Activated CD4-positive, alpha-beta T cell treated with anti-CD3 and anti-CD28 coated beads, Interleukin-2, Interleukin-6, amounts not matched to agents 100 ng/mL and 50 ng/mL, durations not matched to agents 16 hours and 8 hours (primary cell): Measurements from ENCODE around the gene SAP30BP.

ENCODE experiments used
- DNase-seq: peaks from one replicate; pipeline ENCODE4 v3.0.0-alpha.2; 2020

The SAP30BP gene

DNA sequence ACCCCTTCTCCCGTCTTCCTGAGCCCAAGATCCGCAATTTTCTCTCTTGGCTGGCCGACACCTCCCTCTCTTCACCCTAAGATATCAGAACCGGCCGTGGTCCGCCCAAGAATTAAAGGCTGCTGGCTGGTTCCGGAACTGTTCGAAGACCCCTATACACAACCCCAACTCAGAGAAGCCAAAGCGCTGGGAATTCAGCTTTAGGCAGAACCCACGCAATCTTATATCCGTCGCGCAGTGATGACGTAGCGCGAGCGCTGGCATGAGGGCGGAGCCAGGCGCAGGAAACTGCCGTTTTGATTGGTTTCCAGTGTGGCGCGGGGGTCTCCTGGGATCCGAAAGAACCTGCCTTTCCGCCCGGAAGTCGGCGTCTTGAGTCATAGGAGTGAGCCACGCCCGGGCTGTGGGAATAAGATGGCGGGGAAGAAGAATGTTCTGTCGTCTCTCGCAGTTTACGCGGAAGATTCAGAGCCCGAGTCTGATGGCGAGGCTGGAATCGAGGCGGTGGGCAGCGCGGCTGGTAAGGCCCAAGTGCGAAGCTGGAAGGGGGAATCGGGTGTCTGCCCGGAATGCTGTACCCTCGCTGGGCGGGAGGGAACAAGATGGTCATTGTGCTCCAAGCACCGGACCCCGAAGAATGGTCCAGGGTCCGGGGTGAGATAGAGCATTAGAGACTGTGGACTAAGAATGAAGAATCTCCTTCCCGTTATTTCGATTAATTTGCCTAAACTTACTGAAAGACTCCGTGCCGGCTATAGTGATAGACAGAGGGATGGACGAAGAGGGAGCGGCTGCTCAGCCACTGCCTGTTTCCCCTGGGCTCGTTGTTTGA, at the start of gene SAP30BP, which contains the start of gene RECQL5:
SAP30BP (plus strand) TSS at position 380 of the 832 bp plus-strand sequence; CDS start at position 415, 35 bp downstream.
RECQL5 (minus strand) TSS at position 196 of the 832 bp plus-strand sequence. CDS start 597 bp downstream, outside the sequence.
- peak; percentile 98 for DNase-seq

DNA sequence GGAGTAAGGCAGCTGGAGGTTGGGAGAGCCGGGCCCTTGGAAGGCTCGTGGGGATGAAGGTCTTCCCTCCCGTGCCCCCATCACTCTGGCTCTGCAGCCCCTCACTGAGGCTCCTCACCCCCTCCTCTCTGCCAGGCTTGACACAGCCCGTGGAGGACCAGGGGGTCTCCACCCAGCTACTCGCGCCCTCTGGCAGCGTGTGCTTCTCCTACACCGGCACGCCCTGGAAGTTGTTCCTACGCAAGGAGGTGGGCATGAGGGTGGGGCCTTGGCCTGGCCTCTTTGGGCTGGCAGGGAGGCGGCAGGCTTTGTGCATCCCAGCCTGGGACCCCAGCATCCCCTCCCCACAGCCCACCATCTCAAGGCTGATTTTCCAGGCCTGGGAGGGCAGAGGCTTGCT, 49.5 kb upstream of the SAP30BP start:
- no peak for DNase-seq

DNA sequence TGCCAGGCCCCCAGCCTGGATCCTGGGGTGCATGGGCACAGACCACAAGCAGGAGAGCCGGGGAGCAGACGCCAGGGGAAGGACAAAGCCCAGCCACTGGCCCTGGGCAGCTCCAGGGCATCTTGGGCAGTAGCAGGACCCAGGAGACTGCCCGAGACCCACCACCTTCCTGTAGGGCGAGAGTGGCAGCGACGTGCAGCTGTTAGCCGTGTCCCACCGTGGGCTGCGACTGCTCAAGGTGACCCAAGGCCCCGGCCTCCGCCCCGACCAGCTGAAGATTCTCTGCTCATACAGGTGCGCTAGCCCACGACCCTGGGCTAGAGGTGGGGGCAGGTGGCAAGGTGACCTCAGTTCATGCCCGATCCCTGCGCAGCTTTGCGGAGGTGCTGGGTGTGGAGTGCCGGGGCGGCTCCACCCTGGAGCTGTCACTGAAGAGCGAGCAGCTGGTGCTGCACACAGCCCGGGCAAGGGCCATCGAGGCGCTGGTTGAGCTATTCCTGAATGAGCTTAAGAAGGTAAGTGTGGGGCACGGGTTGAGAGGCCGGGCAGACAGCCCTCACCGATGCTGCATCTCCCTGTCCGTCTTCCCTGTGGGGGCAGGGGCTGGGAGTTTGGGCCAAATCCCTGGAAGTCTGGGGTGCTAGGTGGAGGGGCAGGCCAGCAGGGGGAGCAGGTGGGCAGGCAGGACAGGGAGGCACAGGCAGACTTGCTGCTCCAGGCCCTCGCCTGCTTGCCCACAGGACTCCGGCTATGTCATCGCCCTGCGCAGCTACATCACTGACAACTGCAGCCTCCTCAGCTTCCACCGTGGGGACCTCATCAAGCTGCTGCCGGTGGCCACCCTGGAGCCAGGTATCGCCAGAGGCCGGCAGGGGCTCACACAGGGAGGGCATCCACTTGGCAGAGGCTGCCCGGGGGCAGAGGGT, 47.4 kb upstream of the SAP30BP start:
- peak; percentile 16 for DNase-seq

DNA sequence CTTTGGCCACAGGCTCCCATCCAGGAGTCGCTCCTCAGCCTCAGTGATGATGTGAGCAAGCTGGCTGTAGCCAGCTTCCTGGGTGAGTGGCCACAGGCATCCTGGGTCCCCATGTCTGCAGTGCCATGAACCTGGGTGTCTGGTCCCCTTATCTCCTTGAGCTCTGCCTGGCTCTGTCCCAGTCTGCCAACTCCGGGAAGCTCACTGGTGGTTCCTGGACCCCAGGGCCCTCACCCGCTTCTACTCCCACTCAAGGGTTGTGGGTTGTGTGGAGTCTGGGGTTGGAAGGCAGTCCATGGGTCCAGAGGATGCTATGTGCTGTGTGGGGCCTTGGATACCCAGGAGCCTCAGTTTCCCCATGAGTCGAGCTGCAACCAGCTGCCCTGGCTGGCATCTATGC, 45.6 kb upstream of the SAP30BP start:
- DNase-seq = no peak

DNA sequence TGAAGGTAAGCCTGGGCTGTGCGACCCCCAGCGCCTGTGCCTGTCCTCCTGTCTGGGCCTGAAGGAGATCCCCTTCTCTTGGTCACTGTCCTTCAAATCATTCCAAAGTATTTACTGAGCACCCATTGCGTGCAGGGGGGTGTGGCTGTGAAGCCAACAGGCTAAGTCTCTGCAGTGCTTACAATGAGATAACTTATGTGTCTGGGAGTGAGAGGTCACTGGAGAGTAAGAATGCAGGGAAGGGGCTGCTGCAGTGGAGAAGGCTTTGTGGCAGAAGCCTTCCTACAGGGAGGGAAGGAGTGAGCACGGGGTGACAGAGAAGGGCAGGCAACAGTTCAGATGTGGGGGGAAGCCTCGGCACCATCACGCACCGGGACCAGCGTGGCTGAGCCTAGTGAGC, 45.1 kb upstream of the SAP30BP start:
- no peak for DNase-seq

GRCh38 chr17:75622771-75623273, 44.3 kb upstream of the SAP30BP start:
- DNase-seq = no peak

- no peak for DNase-seq
Observed at GRCh38 chr17:75623386-75623785, 43.8 kb upstream of the SAP30BP start.

DNA sequence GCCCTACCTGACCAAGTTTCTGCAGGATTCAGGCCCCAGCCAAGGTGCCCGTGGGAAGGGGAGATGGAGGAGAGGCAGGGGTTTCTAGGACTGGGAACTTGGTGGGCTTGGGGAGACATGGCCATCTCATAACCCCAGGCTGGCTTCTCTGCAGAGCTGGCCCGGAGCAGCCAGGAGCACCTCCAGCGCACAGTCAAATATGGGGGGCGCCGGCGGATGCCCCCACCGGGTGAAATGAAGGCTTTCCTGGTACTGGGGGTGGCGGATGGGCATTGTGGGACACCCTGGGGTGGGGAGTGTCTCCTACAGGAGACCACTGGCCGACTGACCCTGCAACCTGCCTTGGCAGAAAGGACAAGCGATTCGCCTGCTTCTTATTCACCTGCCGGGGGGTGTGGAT, 43.1 kb upstream of the SAP30BP start:
- no peak for DNase-seq

GRCh38 chr17:75624714-75625345, 42.3 kb upstream of the SAP30BP start:
- no peak for DNase-seq

DNA sequence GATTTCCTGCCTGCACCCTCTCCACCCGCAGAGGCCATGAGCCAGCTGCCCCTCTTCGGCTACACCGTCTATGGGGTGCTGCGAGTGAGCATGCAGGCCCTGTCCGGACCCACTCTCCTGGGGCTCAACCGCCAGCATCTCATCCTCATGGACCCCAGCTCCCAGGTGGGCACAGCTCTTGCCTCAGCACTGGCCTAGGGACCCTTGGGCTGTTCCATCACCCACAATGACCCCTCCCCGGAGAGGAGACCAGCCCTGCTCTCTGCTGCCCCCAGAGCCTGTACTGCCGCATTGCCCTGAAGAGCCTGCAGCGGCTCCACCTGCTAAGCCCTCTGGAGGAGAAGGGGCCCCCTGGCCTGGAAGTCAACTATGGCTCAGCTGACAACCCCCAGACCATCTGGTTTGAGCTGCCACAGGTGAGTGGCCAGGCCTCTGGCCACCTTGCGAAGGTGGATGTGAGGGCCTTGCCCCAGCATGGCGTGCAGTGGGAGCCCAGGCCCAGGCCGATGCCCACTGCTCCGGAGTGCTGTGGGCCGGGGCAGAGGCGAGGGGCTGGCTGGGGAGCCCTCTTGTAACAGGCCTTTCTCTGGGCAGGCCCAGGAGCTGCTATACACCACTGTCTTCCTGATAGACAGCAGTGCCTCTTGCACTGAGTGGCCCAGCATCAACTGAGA, 41.2 kb upstream of the SAP30BP start:
- DNase-seq = peak; percentile 23

- DNase-seq = no peak
Observed at GRCh38 chr17:75626496-75627038, 40.6 kb upstream of the SAP30BP start.

DNA sequence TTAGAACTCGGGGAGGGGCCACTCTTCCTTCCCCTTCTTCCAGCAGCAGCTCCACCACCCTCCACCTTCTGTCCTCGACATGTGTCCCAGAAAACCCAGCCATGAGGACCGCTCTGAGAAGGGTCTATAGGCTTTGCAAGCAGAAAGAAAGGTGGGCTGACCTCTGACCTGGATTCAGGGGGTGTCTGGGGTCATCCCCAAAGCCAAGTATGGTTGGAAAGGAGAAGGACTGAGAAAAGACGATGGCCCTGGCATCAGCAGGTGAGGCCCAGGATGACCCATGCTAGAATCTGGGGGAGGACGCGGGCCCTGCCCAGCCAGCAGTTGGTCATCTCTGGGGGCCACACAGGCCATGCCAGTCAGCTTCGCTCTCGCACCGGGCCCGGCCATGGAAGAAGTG, 40.0 kb upstream of the SAP30BP start:
- DNase-seq = no peak

DNA sequence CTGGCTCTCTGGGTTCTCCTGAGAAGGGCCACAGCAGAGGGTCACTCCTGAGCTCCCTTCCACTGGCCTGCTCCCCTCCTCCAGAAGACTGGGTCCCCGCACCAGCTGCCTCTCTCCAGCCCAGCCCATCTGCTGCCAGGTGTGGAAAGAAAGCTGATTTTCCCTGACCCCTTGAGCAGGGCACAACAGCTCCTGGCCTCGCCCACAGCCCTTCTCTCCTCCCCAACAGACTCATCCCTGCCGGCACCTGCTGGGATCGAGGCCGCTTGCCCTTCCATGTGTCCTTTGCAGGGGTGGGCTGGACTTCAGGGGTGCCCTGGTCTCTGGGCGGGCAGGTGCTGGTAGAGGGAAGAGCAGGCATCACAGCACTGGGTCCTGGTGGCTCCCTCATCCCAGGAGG, 38.7 kb upstream of the SAP30BP start:
- DNase-seq = no peak

- DNase-seq = no peak
Observed at GRCh38 chr17:75629157-75629556, 38.0 kb upstream of the SAP30BP start.

DNA sequence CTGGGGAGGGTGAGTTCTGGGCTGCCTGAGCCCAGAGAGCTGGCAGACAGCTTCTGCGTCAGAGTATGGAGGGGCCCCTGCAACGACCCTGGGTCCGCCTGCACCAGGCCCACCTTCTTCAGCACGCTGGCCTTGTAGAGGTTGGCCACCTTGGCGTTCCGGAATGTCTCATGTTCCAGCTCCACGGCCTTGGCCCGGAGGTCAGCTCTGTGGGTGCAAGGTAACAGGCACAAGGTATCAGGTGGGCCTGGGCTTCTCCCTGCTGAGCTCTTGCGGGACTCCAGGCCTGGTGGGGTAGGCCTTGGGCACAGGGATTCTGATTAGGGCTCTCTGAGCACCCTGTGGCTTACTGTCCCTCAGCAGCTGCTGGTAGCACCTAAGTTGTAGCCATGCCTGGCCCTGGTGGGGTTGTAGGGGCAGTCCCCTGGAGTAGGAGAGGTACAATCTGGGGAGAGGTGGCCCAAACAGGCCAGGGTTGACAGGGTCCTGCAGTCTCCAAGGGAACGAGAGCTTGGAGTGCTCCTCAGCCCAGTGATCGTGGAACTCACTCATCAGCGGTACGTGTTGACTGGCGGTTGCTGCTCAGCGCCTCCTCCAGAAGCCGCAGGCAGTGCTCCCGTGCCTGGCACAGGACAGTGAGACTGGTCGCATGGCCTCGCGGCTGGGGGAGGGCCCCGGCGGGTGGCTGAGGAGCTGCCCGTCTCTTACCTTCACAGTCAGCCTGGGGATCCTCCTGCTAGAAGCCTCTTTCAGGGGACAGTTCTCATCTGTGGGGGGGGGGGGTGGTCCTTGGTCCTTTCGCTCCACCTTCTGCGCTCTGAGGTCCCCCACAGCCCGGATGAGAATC, 36.8 kb upstream of the SAP30BP start:
- no peak for DNase-seq

DNA sequence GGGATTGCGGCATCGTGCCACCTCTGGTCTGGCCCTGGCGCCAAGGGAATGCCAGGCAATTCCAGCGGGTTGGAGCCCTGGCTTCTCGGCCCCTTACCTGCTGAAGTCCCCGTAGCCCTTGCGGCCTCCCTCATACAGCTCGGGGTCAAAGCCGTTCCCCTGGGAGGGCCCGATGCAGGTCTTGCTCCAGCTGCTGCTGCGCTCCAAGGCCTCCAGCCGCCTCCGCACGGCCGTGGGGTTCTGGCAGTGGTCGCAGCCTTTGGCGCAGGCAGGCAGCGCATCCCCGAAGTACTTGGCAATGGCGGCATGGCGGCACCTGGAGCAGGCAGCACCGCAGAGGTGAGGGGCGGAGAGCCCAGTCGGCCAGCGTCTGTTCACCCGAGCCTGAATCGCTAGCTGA, 35.8 kb upstream of the SAP30BP start:
- no peak for DNase-seq

DNA sequence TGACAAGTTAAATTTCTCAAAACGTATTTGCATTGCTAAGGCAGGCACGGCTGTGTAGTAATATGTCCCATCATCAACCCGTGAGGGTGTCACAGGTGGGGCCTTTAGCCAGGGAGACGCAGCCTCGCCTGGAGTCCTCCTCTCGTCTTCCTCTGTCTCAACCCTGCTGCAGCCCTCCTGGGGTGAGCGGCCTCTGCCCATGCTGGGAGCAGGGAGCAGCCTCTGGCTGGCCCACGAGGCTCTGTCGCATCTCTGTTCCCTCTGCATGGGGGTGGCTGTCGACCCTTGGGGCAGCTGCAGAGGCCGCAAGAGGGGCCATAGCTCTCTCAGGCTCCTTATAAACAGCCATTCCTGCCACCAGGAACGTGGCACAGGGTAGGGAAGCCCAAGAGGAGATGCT, 34.7 kb upstream of the SAP30BP start:
- DNase-seq = no peak

DNA sequence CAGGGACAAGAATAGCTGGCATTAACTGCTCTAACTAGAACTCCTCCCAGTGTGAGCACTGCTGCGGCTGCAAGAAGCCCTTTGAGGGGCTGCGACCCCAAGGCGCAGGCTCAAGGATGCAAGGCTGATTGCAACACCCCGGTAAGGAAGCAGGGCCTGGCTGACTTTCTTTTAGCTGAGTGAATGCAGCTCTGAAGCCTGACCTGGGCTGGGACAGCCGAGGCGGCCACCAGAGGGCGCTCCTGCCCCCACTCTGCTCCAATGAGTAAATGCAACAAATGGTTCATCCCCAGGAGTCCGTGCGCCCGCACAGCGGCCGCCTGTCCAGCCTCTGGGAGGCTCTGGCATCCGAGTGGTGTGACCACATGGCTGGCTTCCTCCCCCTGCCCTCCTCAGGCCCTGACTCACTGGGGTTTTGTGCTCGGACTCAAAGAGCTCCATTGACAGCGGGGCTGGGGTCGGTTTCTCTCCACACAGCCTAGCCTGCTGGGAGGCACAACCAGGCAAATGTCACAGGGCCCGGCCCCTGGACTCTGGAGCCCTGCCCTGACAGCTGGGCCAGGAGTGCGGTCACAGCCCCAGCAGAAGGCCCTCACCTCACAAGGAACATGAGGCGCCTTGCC, 34.2 kb upstream of the SAP30BP start, which contains the start of gene SMIM5:
SMIM5 (plus strand) TSS at position 572 of the 623 bp plus-strand sequence. CDS start 6,768 bp downstream, outside the sequence.
- peak; percentile 88 for DNase-seq

DNA sequence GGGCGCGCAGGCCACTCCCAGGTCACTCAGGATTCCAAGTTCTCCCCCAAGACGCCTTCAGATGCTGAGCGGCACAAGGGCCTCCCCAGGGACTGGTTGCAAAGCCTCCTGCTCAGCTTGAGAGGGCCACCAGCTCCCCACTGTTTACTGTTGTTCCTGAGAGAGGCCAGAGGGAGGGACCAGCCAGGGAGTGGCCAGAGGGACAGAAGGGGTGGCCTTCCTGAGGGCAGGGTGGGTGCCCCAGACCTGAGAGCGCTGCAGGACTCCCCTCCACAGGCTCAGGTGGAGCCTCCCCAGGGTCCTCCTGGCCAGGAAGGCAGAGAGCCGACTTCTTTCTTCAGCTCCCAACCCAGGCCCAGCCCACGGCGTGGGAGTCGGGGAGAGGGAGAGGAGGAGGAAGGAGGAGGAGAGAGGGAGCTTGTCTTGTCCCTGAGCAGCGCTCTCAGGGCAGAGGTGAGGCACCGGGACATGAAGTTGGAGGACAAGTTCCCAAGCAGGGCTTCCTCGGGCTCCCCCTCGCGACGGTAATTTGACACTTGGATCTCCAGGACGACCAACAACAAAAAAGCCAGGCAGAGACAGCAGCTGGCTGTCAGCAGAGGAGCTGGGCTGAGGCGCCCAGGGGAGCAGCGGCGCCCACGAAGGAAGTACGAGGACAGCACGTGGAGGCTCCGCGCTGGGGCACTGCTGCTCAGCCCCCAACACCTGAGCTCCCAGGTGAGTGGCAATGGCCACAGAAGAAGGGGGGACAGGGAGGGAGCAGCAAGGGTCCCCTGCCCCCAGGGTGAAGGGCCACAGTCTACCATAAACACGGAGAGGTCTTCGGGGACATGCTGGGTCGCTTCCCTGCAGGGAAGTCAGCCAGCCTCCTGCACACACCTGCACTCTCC, 33.4 kb upstream of the SAP30BP start:
- DNase-seq = peak; percentile 53
